ENCODE results near the gene TMEM19.

- no peak for TF ChIP-seq POLR2A (IDR thresholded peaks at IDR 0.05)
- TF ChIP-seq CTCF (IDR thresholded peaks at IDR 0.05 in 4 of 5, conservative IDR thresholded peaks at IDR 0.05 in 1 of 5) = no peak
Observed at GRCh38 chr12:71708658-71709057, 22.8 kb downstream of the TMEM19 start.
